ENCODE measurements around the gene AMIGO2. TPM values are rescaled to one million over a fixed set of nuclear protein-coding genes. Genes with fewer than 3 reads are reported as not detected.
A peak's percentile ranks its signal among the peaks of the same experiment; 100 is the strongest.

AMIGO2 gene
- total RNA-seq, 1 donor from 2014 or later: 25.2 TPM

- no peak overlapping the region for H3K4me3 Mint-ChIP-seq (ENCODE audit: unreplicated experiment)
- no peak overlapping the region for H2AFZ ChIP-seq (ENCODE audit: low read depth, low read length)
- H3K27ac ChIP-seq (ENCODE audit: low read depth, low read length): no peak overlapping the region
- peaks cover 26% of the 10 kb centered on the region for H3K4me1 ChIP-seq (ENCODE audit: insufficient read depth, low read length)
- H3K4me1 Mint-ChIP-seq (ENCODE audit: low read depth, unreplicated experiment): peaks cover 32% of the 10 kb centered on the region
- H3K27ac Mint-ChIP-seq (ENCODE audit: unreplicated experiment): peak overlapping the region; percentile 75
- TF ChIP-seq EZH2 (IDR thresholded peaks at IDR 0.05; ENCODE audit: insufficient read depth, low read length) (no peak), CTCF (IDR thresholded peaks at IDR 0.05; ENCODE audit: insufficient read depth, low read depth, low read length) (no peak)
- no peak overlapping the region for H3K9ac ChIP-seq (ENCODE audit: low read length)
- H3K79me2 ChIP-seq (ENCODE audit: insufficient read depth, low read length): no peaks in the 10 kb centered on the region
- H3K9me3 ChIP-seq (ENCODE audit: insufficient read depth, low read depth, low read length): no peaks in the 10 kb centered on the region
- DNase-seq (ENCODE audit: low read depth) (no peak), FAIRE-seq (peak; percentile 43)
- no peaks in the 10 kb centered on the region for H3K36me3 Mint-ChIP-seq (ENCODE audit: low read depth, unreplicated experiment)
- H3K4me2 ChIP-seq (ENCODE audit: low read length): no peak overlapping the region
- no peaks in the 10 kb centered on the region for H3K27me3 Mint-ChIP-seq (ENCODE audit: low read depth, unreplicated experiment)
- H3K27me3 ChIP-seq (ENCODE audit: insufficient read depth, low read length): no peaks in the 10 kb centered on the region
- H3K9me3 Mint-ChIP-seq (ENCODE audit: unreplicated experiment): no peaks in the 10 kb centered on the region
- H3K4me3 ChIP-seq (ENCODE audit: insufficient read depth, low read depth, low read length): no peak overlapping the region
- H3K36me3 ChIP-seq (ENCODE audit: insufficient read depth, low read length): no peaks in the 10 kb centered on the region
- H4K20me1 ChIP-seq (ENCODE audit: insufficient read depth, low read length): no peaks in the 10 kb centered on the region
These were observed 19.9 kb upstream of the AMIGO2 start for GRCh38 chr12:47099610-47100009.

- H3K27me3 Mint-ChIP-seq (ENCODE audit: low read depth, unreplicated experiment): no peaks in the 10 kb centered on the region
- peak overlapping the region; percentile 96 for H3K27ac ChIP-seq (ENCODE audit: low read depth, low read length)
- peaks cover 34% of the 10 kb centered on the region for H3K4me1 Mint-ChIP-seq (ENCODE audit: low read depth, unreplicated experiment)
These were observed 18.3 kb upstream of the AMIGO2 start for GRCh38 chr12:47098099-47098498.

More at GRCh38 chr12:47098099-47098498, 18.3 kb upstream of the AMIGO2 start:
- Histone ChIP-seq H3K9ac (ENCODE audit: low read length) (no peak overlapping the region), H4K20me1 (ENCODE audit: insufficient read depth, low read length) (no peaks in the 10 kb centered on the region), H3K4me2 (ENCODE audit: low read length) (no peak overlapping the region), H3K9me3 (ENCODE audit: insufficient read depth, low read depth, low read length) (no peaks in the 10 kb centered on the region), H3K4me3 (ENCODE audit: insufficient read depth, low read depth, low read length) (no peak overlapping the region), H3K4me1 (ENCODE audit: insufficient read depth, low read length) (peaks cover 37% of the 10 kb centered on the region), H3K79me2 (ENCODE audit: insufficient read depth, low read length) (no peaks in the 10 kb centered on the region), H3K36me3 (ENCODE audit: insufficient read depth, low read length) (no peaks in the 10 kb centered on the region), H2AFZ (ENCODE audit: low read depth, low read length) (no peak overlapping the region), H3K27me3 (ENCODE audit: insufficient read depth, low read length) (no peaks in the 10 kb centered on the region)
- Mint-ChIP-seq H3K36me3 (ENCODE audit: low read depth, unreplicated experiment) (no peaks in the 10 kb centered on the region), H3K9me3 (ENCODE audit: unreplicated experiment) (no peaks in the 10 kb centered on the region), H3K4me3 (ENCODE audit: unreplicated experiment) (no peak overlapping the region), H3K27ac (ENCODE audit: unreplicated experiment) (no peak overlapping the region)
- TF ChIP-seq CTCF (IDR thresholded peaks at IDR 0.05; ENCODE audit: insufficient read depth, low read depth, low read length): no peak
- TF ChIP-seq EZH2 (IDR thresholded peaks at IDR 0.05; ENCODE audit: insufficient read depth, low read length): no peak
- FAIRE-seq (no peak), DNase-seq (ENCODE audit: low read depth) (no peak)
